LNCAP (cell line): ENCODE measurements around the gene C2.

Source experiments
- TF ChIP-seq, protein P1 (sequence below): fragments of 450-650 bp; IDR thresholded peaks from 2 replicates; pipeline ENCODE4 v1.5.1; 2017; ENCODE audit warnings: mild to moderate bottlenecking

Gene C2

GRCh38 chr6:31927242-31927862 lies at the start of gene C2:
Gene C2 (plus strand): TSS chr6:31927717. CDS start chr6:31927753, 36 bp downstream.
- TF ChIP-seq, protein P1, sequence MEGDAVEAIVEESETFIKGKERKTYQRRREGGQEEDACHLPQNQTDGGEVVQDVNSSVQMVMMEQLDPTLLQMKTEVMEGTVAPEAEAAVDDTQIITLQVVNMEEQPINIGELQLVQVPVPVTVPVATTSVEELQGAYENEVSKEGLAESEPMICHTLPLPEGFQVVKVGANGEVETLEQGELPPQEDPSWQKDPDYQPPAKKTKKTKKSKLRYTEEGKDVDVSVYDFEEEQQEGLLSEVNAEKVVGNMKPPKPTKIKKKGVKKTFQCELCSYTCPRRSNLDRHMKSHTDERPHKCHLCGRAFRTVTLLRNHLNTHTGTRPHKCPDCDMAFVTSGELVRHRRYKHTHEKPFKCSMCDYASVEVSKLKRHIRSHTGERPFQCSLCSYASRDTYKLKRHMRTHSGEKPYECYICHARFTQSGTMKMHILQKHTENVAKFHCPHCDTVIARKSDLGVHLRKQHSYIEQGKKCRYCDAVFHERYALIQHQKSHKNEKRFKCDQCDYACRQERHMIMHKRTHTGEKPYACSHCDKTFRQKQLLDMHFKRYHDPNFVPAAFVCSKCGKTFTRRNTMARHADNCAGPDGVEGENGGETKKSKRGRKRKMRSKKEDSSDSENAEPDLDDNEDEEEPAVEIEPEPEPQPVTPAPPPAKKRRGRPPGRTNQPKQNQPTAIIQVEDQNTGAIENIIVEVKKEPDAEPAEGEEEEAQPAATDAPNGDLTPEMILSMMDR = no peak

DNA sequence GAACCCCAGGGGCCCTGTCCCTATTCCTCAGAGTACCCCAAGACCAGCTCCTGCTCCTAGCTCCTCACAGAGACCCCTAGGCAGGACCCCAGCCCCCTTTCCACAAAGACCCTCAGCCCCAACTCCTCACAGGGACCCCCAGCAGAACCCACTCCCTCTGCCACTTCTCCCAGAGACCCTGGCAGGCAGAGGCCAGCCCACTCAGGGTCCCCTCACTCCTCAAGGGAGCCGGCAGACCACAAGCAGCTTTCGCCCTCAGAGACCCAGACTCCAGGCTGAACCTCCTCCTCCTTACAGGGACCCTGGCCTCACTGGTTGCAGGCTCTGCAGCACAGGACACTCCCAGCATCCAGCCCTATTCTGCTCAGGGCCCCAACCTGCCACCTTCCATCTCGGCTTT lies 49.3 kb upstream of the C2 start:
- TF ChIP-seq, protein P1 = no peak

GRCh38 chr6:31878726-31879125 lies 48.8 kb upstream of the C2 start, which contains the start of gene SLC44A4:
Gene SLC44A4 (minus strand): TSS chr6:31878997. CDS start chr6:31878980, 17 bp downstream.
- TF ChIP-seq, protein P1 = no peak

DNA sequence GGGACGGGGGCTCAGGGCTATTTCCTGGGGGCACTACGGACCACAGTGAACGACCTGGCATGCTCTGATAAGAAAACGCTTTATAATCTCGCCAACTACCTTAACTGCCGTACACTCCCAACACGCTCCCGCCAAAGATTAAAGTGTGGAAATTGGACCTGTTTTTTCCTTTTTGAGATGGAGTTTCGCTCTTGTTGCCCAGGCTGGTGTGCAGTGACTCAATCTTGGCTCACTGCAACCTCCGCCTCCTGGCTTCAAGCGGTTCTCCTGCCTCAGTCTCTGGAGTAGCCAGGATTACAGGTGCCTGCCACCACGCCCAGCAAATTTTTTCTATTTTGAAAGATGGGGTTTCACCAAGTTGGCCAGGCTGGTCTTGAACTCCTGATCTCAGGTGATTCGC lies 48.4 kb upstream of the C2 start:
- TF ChIP-seq, protein P1 = no peak

DNA sequence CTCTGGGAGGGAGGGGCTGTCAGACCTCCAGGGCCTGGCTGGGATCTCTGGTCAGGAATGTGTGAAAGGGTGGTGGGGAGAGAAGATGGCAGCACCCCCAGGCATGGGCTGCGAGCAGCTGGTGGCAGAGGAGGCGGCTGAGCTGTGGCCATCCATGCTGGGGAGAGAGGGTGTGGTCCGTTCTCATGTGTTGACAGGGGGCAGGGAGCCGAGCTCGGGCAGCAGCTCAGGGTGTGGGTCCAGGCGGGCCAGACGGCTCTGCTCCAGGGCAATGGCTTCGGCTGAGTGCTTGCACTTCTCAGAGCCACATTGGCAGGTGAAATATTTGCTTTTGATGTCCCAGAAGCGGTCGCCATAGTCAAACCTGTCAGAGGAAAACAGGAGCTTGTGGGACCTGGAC lies 47.6 kb upstream of the C2 start:
- TF ChIP-seq, protein P1 = no peak

DNA sequence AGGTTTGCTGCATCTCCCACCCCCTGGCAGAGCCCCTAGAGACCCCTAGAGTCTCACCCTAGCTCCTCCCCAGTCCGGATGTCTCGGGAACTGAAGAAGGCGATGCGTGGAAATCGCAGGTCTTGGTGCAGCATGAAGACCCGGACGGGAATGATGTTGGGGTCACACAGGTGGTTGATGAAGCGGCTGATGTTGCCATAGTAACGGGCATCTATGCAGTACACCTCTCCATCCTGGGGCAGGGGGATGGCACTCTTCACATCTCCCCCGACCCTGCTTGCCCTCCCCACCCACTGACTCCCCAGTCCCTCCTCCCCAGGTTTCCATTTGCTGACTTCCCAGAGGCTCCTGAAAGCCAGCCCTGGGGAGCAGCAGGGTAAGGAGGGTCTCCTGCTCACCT lies 46.9 kb upstream of the C2 start:
- TF ChIP-seq, protein P1 = no peak

DNA sequence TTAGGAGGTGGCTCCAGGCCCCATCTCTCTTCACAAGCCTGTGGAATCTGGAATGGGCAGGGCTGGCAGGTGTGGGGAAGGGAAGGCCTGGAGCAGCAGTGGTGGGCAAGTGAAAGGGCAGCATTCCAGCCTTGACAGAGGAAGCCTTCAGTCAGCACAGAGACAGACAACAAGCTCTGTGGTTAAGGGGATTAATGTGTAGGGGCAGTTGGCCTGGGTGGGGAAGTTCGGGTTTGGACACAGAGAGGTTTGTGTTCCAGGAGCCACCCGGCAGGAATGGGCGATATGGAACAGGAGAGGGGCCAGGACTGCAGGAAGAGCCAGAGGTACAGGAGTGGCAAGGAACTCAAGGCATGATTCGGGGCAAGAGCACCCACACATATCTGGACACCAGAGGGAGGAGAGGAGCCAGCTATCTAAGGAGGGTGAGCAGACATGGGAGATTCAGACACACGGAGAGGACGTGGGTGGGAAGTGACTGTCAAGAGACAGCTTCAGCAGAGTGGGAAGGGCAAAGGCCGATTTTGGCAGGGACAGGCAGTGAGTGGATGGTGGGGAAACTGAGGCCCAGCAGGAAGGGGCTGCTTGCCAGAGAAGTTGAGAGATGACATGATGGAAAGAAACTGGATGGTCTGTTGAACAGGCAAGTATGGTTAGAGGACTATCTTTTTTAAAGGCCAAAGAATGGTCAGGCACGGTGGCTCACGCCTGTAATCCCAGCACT lies 46.2 kb upstream of the C2 start:
- TF ChIP-seq, protein P1 = no peak
